NT2/D1 (cell line): ENCODE data around the gene SHC3.

Source experiments
- SUZ12 ChIP-seq: IDR thresholded peaks from 2 replicates; pipeline ENCODE4 v1.6.1; 2011; ENCODE audit not compliant: insufficient read length, insufficient read depth; ENCODE audit errors: extremely low read depth
- YY1 ChIP-seq: IDR thresholded peaks from 2 replicates; pipeline ENCODE4 v1.6.1; 2011; ENCODE audit not compliant: insufficient read length, insufficient read depth
- ZNF274 ChIP-seq: IDR thresholded peaks from 2 replicates; pipeline ENCODE4 v1.6.1; 2011; ENCODE audit warnings: mild to moderate bottlenecking, low read depth, low read length

- TF ChIP-seq ZNF274, result no peak
- no peak for TF ChIP-seq SUZ12
- no peak for TF ChIP-seq YY1
These were observed 199.6 kb downstream of the SHC3 start for GRCh38 chr9:88979021-88979420.
